Liver (tissue), 9 donors: ENCODE measurements around the gene DMD. TPM values are rescaled to one million over a fixed set of nuclear protein-coding genes. Genes with fewer than 3 reads are reported as not detected.

Experiments
- DNase-seq: peaks from one replicate; pipeline ENCODE4 v3.0.0-alpha.2; 2017; ENCODE audit warnings: low spot score
- H3K27ac ChIP-seq, 2 donors: one replicate each; pipeline ENCODE4 v1.7.0; 2013; ENCODE audit warnings: inconsistent platforms in 2 of 2, low read length in 2 of 2, control low read depth in 1 of 2, low read depth in 1 of 2, mild to moderate bottlenecking in 1 of 2
- H3K27me3 ChIP-seq, 4 donors: one replicate each; pipeline versions ENCODE4 v1.6.1 to v1.7.0; 2013; ENCODE audit warnings: low read length in 3 of 4, inconsistent platforms in 1 of 4, mild to moderate bottlenecking in 1 of 4, moderate library complexity in 1 of 4; ENCODE audit not compliant: control insufficient read depth in 4 of 4, insufficient read depth in 4 of 4
- H3K36me3 ChIP-seq, 4 donors: one replicate each; pipeline versions ENCODE4 v1.6.1 to v1.7.0; 2013; ENCODE audit warnings: low read length in 3 of 4, mild to moderate bottlenecking in 3 of 4, low read depth in 1 of 4, moderate library complexity in 1 of 4; ENCODE audit not compliant: control insufficient read depth in 4 of 4, insufficient read depth in 3 of 4
- H3K4me1 ChIP-seq, 4 donors: one replicate each; pipeline versions ENCODE4 v1.6.1 to v1.7.0; 2013; ENCODE audit warnings: low read length in 3 of 4, mild to moderate bottlenecking in 3 of 4, moderate library complexity in 1 of 4; ENCODE audit not compliant: control insufficient read depth in 4 of 4, insufficient read depth in 4 of 4
- H3K4me3 ChIP-seq, 3 donors: one replicate each; pipeline versions ENCODE4 v1.6.1 to v1.7.0; 2013; ENCODE audit warnings: low read length in 3 of 3, control low read depth in 1 of 3, low read depth in 1 of 3, mild to moderate bottlenecking in 1 of 3
- H3K9ac ChIP-seq, 2 donors: one replicate each; pipeline ENCODE4 v1.7.0; 2013; ENCODE audit warnings: low read length in 2 of 2, mild to moderate bottlenecking in 2 of 2, moderate library complexity in 2 of 2, control low read depth in 1 of 2, low read depth in 1 of 2
- H3K9me3 ChIP-seq, 4 donors: one replicate each; pipeline versions ENCODE4 v1.6.1 to v1.7.0; 2013; ENCODE audit warnings: low read length in 3 of 4; ENCODE audit not compliant: control insufficient read depth in 4 of 4
- EGR1 ChIP-seq, 2 donors: IDR thresholded peaks; 2 replicates each; pipeline ENCODE4 v1.6.1; 2016 to 2018; ENCODE audit warnings: antibody characterized with exemption in 2 of 2, low read depth in 2 of 2
- FOXA1 ChIP-seq: IDR thresholded peaks from 2 replicates; pipeline ENCODE4 v1.6.1; 2016; ENCODE audit warnings: antibody characterized with exemption
- FOXA2 ChIP-seq: IDR thresholded peaks from 2 replicates; pipeline ENCODE4 v1.6.1; 2016; ENCODE audit warnings: antibody characterized with exemption
- GABPA ChIP-seq, 2 donors: IDR thresholded peaks in 1 of 2; conservative IDR thresholded peaks in 1 of 2; 2 replicates each; pipeline ENCODE4 v1.6.1; 2016; ENCODE audit warnings: antibody characterized with exemption in 2 of 2, mild to moderate bottlenecking in 1 of 2, moderate library complexity in 1 of 2
- HNF4A ChIP-seq, 2 donors: conservative IDR thresholded peaks; 2 replicates each; pipeline ENCODE4 v1.6.1; 2016; ENCODE audit warnings: antibody characterized with exemption in 2 of 2, mild to moderate bottlenecking in 2 of 2
- HNF4G ChIP-seq: IDR thresholded peaks from 2 replicates; pipeline ENCODE4 v1.6.1; 2016; ENCODE audit warnings: antibody characterized with exemption
- JUND ChIP-seq, 2 donors: IDR thresholded peaks; 2 replicates each; pipeline ENCODE4 v1.6.1; 2016; ENCODE audit warnings: antibody characterized with exemption in 2 of 2
- NR2F2 ChIP-seq: IDR thresholded peaks from 2 replicates; pipeline ENCODE4 v1.6.1; 2016; ENCODE audit warnings: antibody characterized with exemption
- RAD21 ChIP-seq, 2 donors: IDR thresholded peaks; 2 replicates each; pipeline ENCODE4 v1.6.1; 2016; ENCODE audit warnings: antibody characterized with exemption in 2 of 2, mild to moderate bottlenecking in 2 of 2
- SP1 ChIP-seq: IDR thresholded peaks from 2 replicates; pipeline ENCODE4 v1.6.1; 2018; ENCODE audit warnings: antibody characterized with exemption, mild to moderate bottlenecking
- TAF1 ChIP-seq: conservative IDR thresholded peaks from 2 replicates; pipeline ENCODE4 v1.6.1; 2016; ENCODE audit warnings: antibody characterized with exemption, mild to moderate bottlenecking
- YY1 ChIP-seq: IDR thresholded peaks from 2 replicates; pipeline ENCODE4 v1.6.1; 2016; ENCODE audit warnings: antibody characterized with exemption, mild to moderate bottlenecking
- WGBS: extraction: QIAGEN DNeasy Blood & Tissue Kit; methylation state at CpG from one replicate; pipeline ENCODE4 v1.1.7; 2013; 5-methylcytosine and 5-hydroxymethylcytosine counted together
- polyA plus RNA-seq, 2 donors: library from polyadenylated mRNA; stranded (reverse) in 1 of 2; unstranded in 1 of 2; fragments of 200-250 nt in 1 of 2; fragments of >200 nt in 1 of 2; fragmentation: Nextera tagmentation in 1 of 2; extraction: Ambion mirVana in 1 of 2; gene quantifications; one replicate each; pipeline versions ENCODE4 v1.2.1 to v1.2.3, GENCODE V29; 2013 to 2015
- total RNA-seq, 2 donors: library from RNA; depleted of rRNA; stranded (reverse); fragments of >200 nt; gene quantifications; one replicate each; pipeline ENCODE4 v1.2.3, GENCODE V29; 2014
- TF ChIP-seq, protein P1 (sequence below): IDR thresholded peaks from 2 replicates; pipeline ENCODE4 v1.6.1; 2016; ENCODE audit warnings: antibody characterized with exemption
- TF ChIP-seq, protein P2 (sequence below): IDR thresholded peaks from 2 replicates; pipeline ENCODE4 v1.6.1; 2016; ENCODE audit warnings: antibody characterized with exemption, mild to moderate bottlenecking
- TF ChIP-seq, protein P3 (sequence below): IDR thresholded peaks from 2 replicates; pipeline ENCODE4 v1.6.1; 2016; ENCODE audit warnings: antibody characterized with exemption
- TF ChIP-seq, protein P4 (sequence below): fragments of 150-350 bp; IDR thresholded peaks from 2 replicates; pipeline ENCODE4 v1.5.1; 2017; ENCODE audit warnings: improper control_type of control experiment, low read depth, low read length; ENCODE audit not compliant: missing input control
- donor health status: healthy.
- donor health status: healthy.
- donor health status: healthy.
- donor health status: healthy.
- donor health status: healthy.

Gene DMD
- total and polyA plus RNA-seq, 4 donors, result 14.6 to 61.9 (median 23.9) TPM

DNA sequence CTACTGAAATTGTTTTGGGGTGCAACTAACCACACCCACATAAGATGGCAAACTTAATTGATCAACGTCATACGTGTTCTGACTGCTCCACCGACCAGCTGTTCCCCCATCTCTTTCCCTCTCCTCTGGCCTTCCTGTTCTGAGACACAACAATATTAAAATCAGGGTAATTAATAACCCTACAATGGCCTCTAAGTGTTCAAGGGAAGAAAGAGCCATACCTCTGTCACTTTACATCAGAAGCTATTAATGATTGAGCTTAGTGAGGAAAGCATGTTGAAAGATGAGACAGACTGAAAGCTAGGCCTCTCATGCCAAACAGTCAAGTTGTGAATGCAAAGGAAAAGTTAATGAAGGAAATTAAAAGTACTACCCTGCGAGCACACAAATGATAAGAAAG is 1965.6 kb downstream of the DMD start:
- no peaks in the 10 kb centered on the region for H3K4me1 ChIP-seq
- H3K4me3 ChIP-seq, result no peak overlapping the region
- WGBS, result 93% methylated on average over 4 of the region's 4 CpGs
- TF ChIP-seq, protein P1, sequence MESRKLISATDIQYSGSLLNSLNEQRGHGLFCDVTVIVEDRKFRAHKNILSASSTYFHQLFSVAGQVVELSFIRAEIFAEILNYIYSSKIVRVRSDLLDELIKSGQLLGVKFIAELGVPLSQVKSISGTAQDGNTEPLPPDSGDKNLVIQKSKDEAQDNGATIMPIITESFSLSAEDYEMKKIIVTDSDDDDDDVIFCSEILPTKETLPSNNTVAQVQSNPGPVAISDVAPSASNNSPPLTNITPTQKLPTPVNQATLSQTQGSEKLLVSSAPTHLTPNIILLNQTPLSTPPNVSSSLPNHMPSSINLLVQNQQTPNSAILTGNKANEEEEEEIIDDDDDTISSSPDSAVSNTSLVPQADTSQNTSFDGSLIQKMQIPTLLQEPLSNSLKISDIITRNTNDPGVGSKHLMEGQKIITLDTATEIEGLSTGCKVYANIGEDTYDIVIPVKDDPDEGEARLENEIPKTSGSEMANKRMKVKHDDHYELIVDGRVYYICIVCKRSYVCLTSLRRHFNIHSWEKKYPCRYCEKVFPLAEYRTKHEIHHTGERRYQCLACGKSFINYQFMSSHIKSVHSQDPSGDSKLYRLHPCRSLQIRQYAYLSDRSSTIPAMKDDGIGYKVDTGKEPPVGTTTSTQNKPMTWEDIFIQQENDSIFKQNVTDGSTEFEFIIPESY, result no peak
- TF ChIP-seq FOXA1 (no peak), EGR1 (IDR thresholded peaks at IDR 0.05; ENCODE audit: low read depth in 2 of 2) (no peak), RAD21 (IDR thresholded peaks at IDR 0.05) (no peak), HNF4A (conservative IDR thresholded peaks at IDR 0.05) (no peak)
- TF ChIP-seq, protein P2, sequence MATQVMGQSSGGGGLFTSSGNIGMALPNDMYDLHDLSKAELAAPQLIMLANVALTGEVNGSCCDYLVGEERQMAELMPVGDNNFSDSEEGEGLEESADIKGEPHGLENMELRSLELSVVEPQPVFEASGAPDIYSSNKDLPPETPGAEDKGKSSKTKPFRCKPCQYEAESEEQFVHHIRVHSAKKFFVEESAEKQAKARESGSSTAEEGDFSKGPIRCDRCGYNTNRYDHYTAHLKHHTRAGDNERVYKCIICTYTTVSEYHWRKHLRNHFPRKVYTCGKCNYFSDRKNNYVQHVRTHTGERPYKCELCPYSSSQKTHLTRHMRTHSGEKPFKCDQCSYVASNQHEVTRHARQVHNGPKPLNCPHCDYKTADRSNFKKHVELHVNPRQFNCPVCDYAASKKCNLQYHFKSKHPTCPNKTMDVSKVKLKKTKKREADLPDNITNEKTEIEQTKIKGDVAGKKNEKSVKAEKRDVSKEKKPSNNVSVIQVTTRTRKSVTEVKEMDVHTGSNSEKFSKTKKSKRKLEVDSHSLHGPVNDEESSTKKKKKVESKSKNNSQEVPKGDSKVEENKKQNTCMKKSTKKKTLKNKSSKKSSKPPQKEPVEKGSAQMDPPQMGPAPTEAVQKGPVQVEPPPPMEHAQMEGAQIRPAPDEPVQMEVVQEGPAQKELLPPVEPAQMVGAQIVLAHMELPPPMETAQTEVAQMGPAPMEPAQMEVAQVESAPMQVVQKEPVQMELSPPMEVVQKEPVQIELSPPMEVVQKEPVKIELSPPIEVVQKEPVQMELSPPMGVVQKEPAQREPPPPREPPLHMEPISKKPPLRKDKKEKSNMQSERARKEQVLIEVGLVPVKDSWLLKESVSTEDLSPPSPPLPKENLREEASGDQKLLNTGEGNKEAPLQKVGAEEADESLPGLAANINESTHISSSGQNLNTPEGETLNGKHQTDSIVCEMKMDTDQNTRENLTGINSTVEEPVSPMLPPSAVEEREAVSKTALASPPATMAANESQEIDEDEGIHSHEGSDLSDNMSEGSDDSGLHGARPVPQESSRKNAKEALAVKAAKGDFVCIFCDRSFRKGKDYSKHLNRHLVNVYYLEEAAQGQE, result no peak
- TF ChIP-seq, protein P3, sequence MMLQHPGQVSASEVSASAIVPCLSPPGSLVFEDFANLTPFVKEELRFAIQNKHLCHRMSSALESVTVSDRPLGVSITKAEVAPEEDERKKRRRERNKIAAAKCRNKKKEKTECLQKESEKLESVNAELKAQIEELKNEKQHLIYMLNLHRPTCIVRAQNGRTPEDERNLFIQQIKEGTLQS, result no peak
- no peak for DNase-seq
- H3K27me3 ChIP-seq, result no peaks in the 10 kb centered on the region
- H3K27ac ChIP-seq, result no peak overlapping the region
- H3K9ac ChIP-seq, result no peak overlapping the region
- H3K9me3 ChIP-seq, result no peaks in the 10 kb centered on the region
- H3K36me3 ChIP-seq, result no peaks in the 10 kb centered on the region

DNA sequence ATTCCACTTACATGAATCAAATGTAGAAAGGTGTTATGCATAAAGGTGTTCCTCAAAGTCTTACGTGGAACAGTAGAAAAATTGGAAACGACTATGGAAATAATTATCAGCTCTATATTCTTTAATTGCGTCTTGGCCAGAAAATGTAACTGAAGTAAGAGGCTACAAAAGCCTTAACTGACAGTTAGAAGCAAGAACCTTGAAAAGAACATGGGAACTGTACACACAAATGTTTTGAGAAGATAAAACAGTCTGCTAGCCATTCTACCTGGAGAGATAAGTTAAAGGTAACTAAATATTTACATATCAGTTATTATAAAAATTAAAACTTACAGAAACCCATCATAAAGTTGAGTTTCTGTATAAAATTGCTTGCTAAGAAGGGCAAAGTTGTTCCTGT is 1967.5 kb downstream of the DMD start:
- 74% methylated on average over 3 of the region's 3 CpGs for WGBS
- no peak for DNase-seq

More for the DNA sequence above, 1967.5 kb downstream of the DMD start:
- Histone ChIP-seq H3K27me3 (no peaks in the 10 kb centered on the region), H3K27ac (no peak overlapping the region), H3K36me3 (peaks cover 0 to 3% (median 0%) of the 10 kb centered on the region in 4 donors), H3K9ac (no peak overlapping the region), H3K4me1 (no peaks in the 10 kb centered on the region), H3K9me3 (no peaks in the 10 kb centered on the region), H3K4me3 (no peak overlapping the region)
- TF ChIP-seq NR2F2, result no peak
- no peak for TF ChIP-seq EGR1 (IDR thresholded peaks at IDR 0.05; ENCODE audit: low read depth in 2 of 2)
- TF ChIP-seq HNF4G, result no peak
- TF ChIP-seq JUND (IDR thresholded peaks at IDR 0.05), result no peak
- no peak for TF ChIP-seq YY1
- TF ChIP-seq FOXA2, result no peak
- TF ChIP-seq, protein P2, result no peak
- TF ChIP-seq HNF4A (conservative IDR thresholded peaks at IDR 0.05), result no peak
- no peak for TF ChIP-seq TAF1
- TF ChIP-seq, protein P3, result no peak
- no peak for TF ChIP-seq RAD21 (IDR thresholded peaks at IDR 0.05)
- TF ChIP-seq FOXA1, result no peak
- TF ChIP-seq, protein P1, result no peak
- no peak for TF ChIP-seq GABPA (IDR thresholded peaks at IDR 0.05 in 1 of 2, conservative IDR thresholded peaks at IDR 0.05 in 1 of 2)
- TF ChIP-seq, protein P4, sequence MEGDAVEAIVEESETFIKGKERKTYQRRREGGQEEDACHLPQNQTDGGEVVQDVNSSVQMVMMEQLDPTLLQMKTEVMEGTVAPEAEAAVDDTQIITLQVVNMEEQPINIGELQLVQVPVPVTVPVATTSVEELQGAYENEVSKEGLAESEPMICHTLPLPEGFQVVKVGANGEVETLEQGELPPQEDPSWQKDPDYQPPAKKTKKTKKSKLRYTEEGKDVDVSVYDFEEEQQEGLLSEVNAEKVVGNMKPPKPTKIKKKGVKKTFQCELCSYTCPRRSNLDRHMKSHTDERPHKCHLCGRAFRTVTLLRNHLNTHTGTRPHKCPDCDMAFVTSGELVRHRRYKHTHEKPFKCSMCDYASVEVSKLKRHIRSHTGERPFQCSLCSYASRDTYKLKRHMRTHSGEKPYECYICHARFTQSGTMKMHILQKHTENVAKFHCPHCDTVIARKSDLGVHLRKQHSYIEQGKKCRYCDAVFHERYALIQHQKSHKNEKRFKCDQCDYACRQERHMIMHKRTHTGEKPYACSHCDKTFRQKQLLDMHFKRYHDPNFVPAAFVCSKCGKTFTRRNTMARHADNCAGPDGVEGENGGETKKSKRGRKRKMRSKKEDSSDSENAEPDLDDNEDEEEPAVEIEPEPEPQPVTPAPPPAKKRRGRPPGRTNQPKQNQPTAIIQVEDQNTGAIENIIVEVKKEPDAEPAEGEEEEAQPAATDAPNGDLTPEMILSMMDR, result no peak
- TF ChIP-seq SP1, result no peak
